Mesothelial cell of epicardium (in vitro differentiated cells): ENCODE results near the gene NAA80. TPM values are rescaled to one million over a fixed set of nuclear protein-coding genes. Genes with fewer than 3 reads are reported as not detected.
A peak's percentile ranks its signal among the peaks of the same experiment; 100 is the strongest.

Experiments
- DNase-seq, 2 experiments: peaks; one replicate each; pipeline ENCODE4 v3.0.0; 2021; ENCODE audit warnings: low spot score in 2 of 2; ENCODE audit not compliant: unreplicated experiment in 2 of 2
- H3K27ac Mint-ChIP-seq: 2 replicates; pipeline ENCODE4 v1.8.0; 2021; ENCODE audit warnings: mixed read lengths
- H3K27me3 Mint-ChIP-seq: 2 replicates; pipeline ENCODE4 v1.8.0; 2021; ENCODE audit warnings: low read depth, mixed read lengths
- H3K36me3 Mint-ChIP-seq: 2 replicates; pipeline ENCODE4 v1.8.0; 2021; ENCODE audit warnings: mixed read lengths
- H3K4me1 Mint-ChIP-seq: 2 replicates; pipeline ENCODE4 v1.8.0; 2021; ENCODE audit warnings: mixed read lengths
- H3K4me3 Mint-ChIP-seq: 2 replicates; pipeline ENCODE4 v1.8.0; 2021; ENCODE audit warnings: mild to moderate bottlenecking, moderate library complexity, mixed read lengths
- H3K9me3 Mint-ChIP-seq: 2 replicates; pipeline ENCODE4 v1.8.0; 2021; ENCODE audit warnings: mixed read lengths
- CTCF ChIP-seq: fragments of 200-600 bp; sonication (generic); IDR thresholded peaks from one replicate; pipeline ENCODE4 v1.5.0; 2021; ENCODE audit warnings: antibody characterized with exemption; ENCODE audit not compliant: unreplicated experiment
- total RNA-seq: library from RNA; stranded (reverse); gene quantifications from 3 replicates; pipeline ENCODE4 v1.2.1, GENCODE V29; 2021

Gene NAA80
- total RNA-seq, 1 donor from 2014 or later = 17.3 TPM

GRCh38 chr3:50269977-50270413 lies 29.2 kb downstream of the NAA80 start:
- peak overlapping the region; percentile 72 for H3K4me3 Mint-ChIP-seq
- no peak for TF ChIP-seq CTCF
- peak overlapping the region; percentile 100 for H3K27ac Mint-ChIP-seq
- peaks cover 16% of the 10 kb centered on the region for H3K27me3 Mint-ChIP-seq
- no peak for DNase-seq
- H3K36me3 Mint-ChIP-seq = peaks cover 9% of the 10 kb centered on the region
- H3K9me3 Mint-ChIP-seq = no peaks in the 10 kb centered on the region
- peaks cover 75% of the 10 kb centered on the region for H3K4me1 Mint-ChIP-seq

GRCh38 chr3:50269460-50269859 lies 29.7 kb downstream of the NAA80 start:
- TF ChIP-seq CTCF = no peak
- Mint-ChIP-seq H3K36me3 (peaks cover 7% of the 10 kb centered on the region), H3K9me3 (no peaks in the 10 kb centered on the region), H3K27ac (peak overlapping the region; percentile 100), H3K4me3 (peak overlapping the region; percentile 72), H3K4me1 (peaks cover 78% of the 10 kb centered on the region), H3K27me3 (peaks cover 12% of the 10 kb centered on the region)
- DNase-seq = no peak

GRCh38 chr3:50268703-50269451 lies 30.3 kb downstream of the NAA80 start, which contains the start of gene SEMA3B:
TSS of gene SEMA3B (plus strand) at chr3:50269147. CDS start at chr3:50269241, 94 bp downstream.
- Mint-ChIP-seq H3K4me3 (peak within 1 kb of the TSS; percentile 72), H3K27me3 (peaks cover 6% of the 10 kb centered on the region), H3K36me3 (peaks cover 3% of the 10 kb centered on the region), H3K27ac (peak within 1 kb of the TSS; percentile 100), H3K9me3 (no peaks in the 10 kb centered on the region), H3K4me1 (peaks cover 80% of the 10 kb centered on the region)
- no peak for DNase-seq
- TF ChIP-seq CTCF = no peak

GRCh38 chr3:50268276-50268675 lies 30.9 kb downstream of the NAA80 start:
- Mint-ChIP-seq H3K4me1 (peaks cover 82% of the 10 kb centered on the region), H3K4me3 (peak overlapping the region; percentile 72), H3K36me3 (peaks cover 3% of the 10 kb centered on the region), H3K27ac (peak overlapping the region; percentile 100), H3K9me3 (no peaks in the 10 kb centered on the region), H3K27me3 (peaks cover 4% of the 10 kb centered on the region)
- DNase-seq = no peak
- TF ChIP-seq CTCF = no peak

GRCh38 chr3:50267280-50267913 lies 31.8 kb downstream of the NAA80 start:
- Mint-ChIP-seq H3K36me3 (no peaks in the 10 kb centered on the region), H3K9me3 (no peaks in the 10 kb centered on the region), H3K27me3 (no peaks in the 10 kb centered on the region), H3K27ac (peak overlapping the region; percentile 100), H3K4me3 (peak overlapping the region; percentile 72), H3K4me1 (peaks cover 79% of the 10 kb centered on the region)
- DNase-seq = no peak
- no peak for TF ChIP-seq CTCF
